Endodermal cell (in vitro differentiated cells): ENCODE data around the gene KLF12. TPM values are rescaled to one million over a fixed set of nuclear protein-coding genes. Genes with fewer than 3 reads are reported as not detected.

Experiments
- DNase-seq: peaks from one replicate; pipeline ENCODE4 v3.0.0-alpha.2; 2017
- H3K27ac ChIP-seq: 2 replicates; pipeline ENCODE4 v1.5.1; 2013; ENCODE audit warnings: mild to moderate bottlenecking, low read depth, low read length, moderate library complexity
- H3K27me3 ChIP-seq: 2 replicates; pipeline ENCODE4 v1.6.1; 2013; ENCODE audit warnings: mild to moderate bottlenecking, low read length, moderate library complexity; ENCODE audit not compliant: insufficient read depth, control insufficient read depth, poor library complexity, severe bottlenecking
- H3K36me3 ChIP-seq: 2 replicates; pipeline ENCODE4 v1.7.0; 2013; ENCODE audit warnings: mild to moderate bottlenecking, low read length, moderate library complexity; ENCODE audit not compliant: control insufficient read depth, insufficient read depth
- H3K4me1 ChIP-seq: one replicate; pipeline ENCODE4 v1.7.0; 2013; ENCODE audit warnings: low read length; ENCODE audit not compliant: control insufficient read depth, insufficient read depth
- H3K4me3 ChIP-seq: 2 replicates; pipeline ENCODE4 v1.5.1; 2013; ENCODE audit warnings: mild to moderate bottlenecking, low read length, moderate library complexity
- H3K9ac ChIP-seq: 2 replicates; pipeline ENCODE4 v1.6.1; 2013; ENCODE audit warnings: mild to moderate bottlenecking, low read length, moderate library complexity; ENCODE audit not compliant: poor library complexity, severe bottlenecking; ENCODE audit errors: extremely low read depth
- H3K9me3 ChIP-seq: 2 replicates; pipeline ENCODE4 v1.6.1; 2013; ENCODE audit warnings: mild to moderate bottlenecking, low read length, moderate library complexity; ENCODE audit not compliant: control insufficient read depth
- H3K27ac Mint-ChIP-seq: 2 replicates; pipeline ENCODE4 v1.8.0; 2020; ENCODE audit warnings: mixed read lengths
- H3K27me3 Mint-ChIP-seq: 2 replicates; pipeline ENCODE4 v1.8.0; 2021; ENCODE audit warnings: mild to moderate bottlenecking, mixed read lengths; ENCODE audit not compliant: insufficient read depth
- H3K36me3 Mint-ChIP-seq: 2 replicates; pipeline ENCODE4 v1.8.0; 2020; ENCODE audit warnings: low read depth, mixed read lengths
- H3K4me1 Mint-ChIP-seq: 2 replicates; pipeline ENCODE4 v1.8.0; 2020; ENCODE audit warnings: mixed read lengths
- H3K4me3 Mint-ChIP-seq: 2 replicates; pipeline ENCODE4 v1.8.0; 2020; ENCODE audit warnings: mild to moderate bottlenecking, moderate library complexity, mixed read lengths
- H3K9me3 Mint-ChIP-seq: 2 replicates; pipeline ENCODE4 v1.8.0; 2020; ENCODE audit warnings: mild to moderate bottlenecking, mixed read lengths
- WGBS, 2 experiments: methylation state at CpG; one replicate each; pipeline versions ENCODE4 v1.1.5 to v1.1.7; 2013; ENCODE audit warnings: missing lambda C conversion rate in 2 of 2, mixed read lengths in 1 of 2; ENCODE audit not compliant: insufficient coverage in 1 of 2, insufficient read length in 1 of 2; 5-methylcytosine and 5-hydroxymethylcytosine counted together
- total RNA-seq, 2 donors: library from RNA; stranded (reverse); fragmentation: NEBNext Ultra II Directional in 1 of 2; extraction: Animal tissue kit (Norgen Biotek cat#: 25700) in 1 of 2; gene quantifications; 2 replicates in 1 of 2; 3 replicates in 1 of 2; pipeline ENCODE4 v1.2.1, GENCODE V29; 2021
- TF ChIP-seq, protein P1 (sequence below): fragments of 200-600 bp; sonication (generic); conservative IDR thresholded peaks from 2 replicates; pipeline ENCODE4 v1.5.0; 2021; ENCODE audit warnings: antibody characterized with exemption, mild to moderate bottlenecking

Gene KLF12
- total RNA-seq, 2 donors from 2014 or later: 14.8 to 17.2 TPM

DNA sequence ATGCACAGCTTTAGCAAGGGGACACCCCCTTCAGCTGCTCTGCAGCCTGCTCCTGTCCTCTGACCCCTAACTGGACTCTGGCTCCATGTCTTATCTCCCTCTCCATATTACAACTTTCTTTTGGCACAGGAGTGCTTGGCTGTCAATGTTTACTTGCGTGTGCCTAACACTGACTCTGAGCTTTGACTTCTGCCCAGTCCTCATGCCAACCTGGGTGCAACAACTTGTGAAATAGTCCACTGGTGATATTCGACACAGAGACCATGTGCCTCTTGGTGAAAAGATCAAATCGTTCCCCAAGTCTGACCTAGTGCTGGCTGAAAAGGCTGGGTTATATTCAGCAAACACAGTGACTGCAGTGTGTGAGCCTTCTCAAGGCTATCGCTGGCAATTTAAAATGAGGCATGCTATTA is 34.1 kb upstream of the KLF12 start:
- TF ChIP-seq, protein P1, sequence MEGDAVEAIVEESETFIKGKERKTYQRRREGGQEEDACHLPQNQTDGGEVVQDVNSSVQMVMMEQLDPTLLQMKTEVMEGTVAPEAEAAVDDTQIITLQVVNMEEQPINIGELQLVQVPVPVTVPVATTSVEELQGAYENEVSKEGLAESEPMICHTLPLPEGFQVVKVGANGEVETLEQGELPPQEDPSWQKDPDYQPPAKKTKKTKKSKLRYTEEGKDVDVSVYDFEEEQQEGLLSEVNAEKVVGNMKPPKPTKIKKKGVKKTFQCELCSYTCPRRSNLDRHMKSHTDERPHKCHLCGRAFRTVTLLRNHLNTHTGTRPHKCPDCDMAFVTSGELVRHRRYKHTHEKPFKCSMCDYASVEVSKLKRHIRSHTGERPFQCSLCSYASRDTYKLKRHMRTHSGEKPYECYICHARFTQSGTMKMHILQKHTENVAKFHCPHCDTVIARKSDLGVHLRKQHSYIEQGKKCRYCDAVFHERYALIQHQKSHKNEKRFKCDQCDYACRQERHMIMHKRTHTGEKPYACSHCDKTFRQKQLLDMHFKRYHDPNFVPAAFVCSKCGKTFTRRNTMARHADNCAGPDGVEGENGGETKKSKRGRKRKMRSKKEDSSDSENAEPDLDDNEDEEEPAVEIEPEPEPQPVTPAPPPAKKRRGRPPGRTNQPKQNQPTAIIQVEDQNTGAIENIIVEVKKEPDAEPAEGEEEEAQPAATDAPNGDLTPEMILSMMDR: no peak
- H3K27ac ChIP-seq: no peak overlapping the region
- no peaks in the 10 kb centered on the region for H3K36me3 Mint-ChIP-seq
- no peaks in the 10 kb centered on the region for H3K9me3 ChIP-seq
- H3K4me3 Mint-ChIP-seq: no peak overlapping the region
- 92 to 94% methylated on average over 4 of the region's 4 CpGs for WGBS, 2 experiments
- no peaks in the 10 kb centered on the region for H3K9me3 Mint-ChIP-seq
- no peaks in the 10 kb centered on the region for H3K27me3 Mint-ChIP-seq
- DNase-seq: no peak
- H3K4me3 ChIP-seq: no peak overlapping the region
- H3K36me3 ChIP-seq: no peaks in the 10 kb centered on the region
- no peak overlapping the region for H3K27ac Mint-ChIP-seq
- H3K4me1 Mint-ChIP-seq: no peaks in the 10 kb centered on the region
- H3K4me1 ChIP-seq: no peaks in the 10 kb centered on the region
- H3K27me3 ChIP-seq: no peaks in the 10 kb centered on the region
- no peak overlapping the region for H3K9ac ChIP-seq

DNA sequence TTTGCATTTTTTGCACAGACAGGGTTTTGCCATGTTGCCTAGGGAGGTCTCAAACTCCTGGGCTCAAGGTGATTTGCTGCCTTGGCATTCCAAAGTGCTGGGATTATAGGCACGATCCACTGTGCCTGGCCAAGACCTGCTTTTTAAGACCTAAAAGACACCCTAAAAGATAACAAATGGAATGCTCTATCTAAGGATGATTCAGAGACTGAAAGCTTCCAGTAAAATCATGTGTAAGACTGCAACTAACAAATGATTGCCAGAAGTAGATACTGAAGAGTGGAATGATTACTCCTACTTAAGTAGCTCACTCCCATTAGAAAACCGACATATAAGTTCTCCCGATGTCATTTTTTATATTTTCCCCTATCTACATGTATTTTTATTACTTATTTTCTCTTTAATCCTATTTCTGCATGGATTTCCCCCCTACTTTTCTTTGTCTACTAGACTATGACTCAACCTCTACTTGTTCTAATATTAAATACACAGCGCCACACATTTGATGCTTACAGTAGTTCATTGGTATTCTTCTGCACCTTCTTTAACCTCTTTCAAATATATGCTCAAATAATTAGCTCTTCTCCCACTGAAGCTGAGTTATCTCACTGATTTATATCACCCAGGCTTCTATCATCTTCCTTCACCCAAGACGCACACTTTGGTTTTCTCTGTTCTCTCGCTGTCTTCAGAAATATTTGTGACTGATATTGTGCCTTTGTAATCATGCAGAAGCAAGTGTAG is 32.2 kb upstream of the KLF12 start:
- no peak overlapping the region for H3K27ac Mint-ChIP-seq
- Histone ChIP-seq H3K27me3 (no peaks in the 10 kb centered on the region), H3K4me1 (no peaks in the 10 kb centered on the region), H3K36me3 (no peaks in the 10 kb centered on the region), H3K9me3 (no peaks in the 10 kb centered on the region), H3K9ac (no peak overlapping the region), H3K4me3 (no peak overlapping the region), H3K27ac (no peak overlapping the region)
- no peak for DNase-seq
- no peaks in the 10 kb centered on the region for H3K27me3 Mint-ChIP-seq
- H3K4me1 Mint-ChIP-seq: no peaks in the 10 kb centered on the region
- no peaks in the 10 kb centered on the region for H3K9me3 Mint-ChIP-seq
- 93 to 100% methylated on average over 5 to 6 of the region's 6 CpGs for WGBS, 2 experiments
- TF ChIP-seq, protein P1: no peak
- no peaks in the 10 kb centered on the region for H3K36me3 Mint-ChIP-seq
- no peak overlapping the region for H3K4me3 Mint-ChIP-seq

DNA sequence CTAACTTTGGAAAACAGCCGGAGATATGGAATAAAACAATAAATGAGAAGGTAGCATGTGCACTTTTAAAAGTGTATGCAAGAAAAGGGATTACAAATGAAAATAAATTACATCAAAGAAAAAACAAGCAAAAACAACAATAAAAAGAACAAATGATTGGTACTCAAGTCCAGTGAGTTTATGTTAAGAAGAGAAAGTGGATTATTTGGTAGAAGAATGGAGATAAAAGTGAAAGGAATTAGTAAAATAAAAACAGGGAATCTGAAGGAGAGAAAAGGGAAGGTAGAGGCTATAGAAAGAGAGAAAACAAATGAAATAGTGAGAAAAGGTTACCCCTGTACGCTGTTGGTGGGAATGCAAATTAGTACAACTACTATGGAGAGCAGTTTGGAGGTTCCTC is 28.6 kb upstream of the KLF12 start:
- Mint-ChIP-seq H3K4me3 (no peak overlapping the region), H3K27me3 (no peaks in the 10 kb centered on the region), H3K9me3 (no peaks in the 10 kb centered on the region), H3K36me3 (no peaks in the 10 kb centered on the region), H3K4me1 (no peaks in the 10 kb centered on the region), H3K27ac (no peak overlapping the region)
- no peaks in the 10 kb centered on the region for H3K36me3 ChIP-seq
- no peak overlapping the region for H3K27ac ChIP-seq
- H3K9ac ChIP-seq: no peak overlapping the region
- DNase-seq: no peak
- no peaks in the 10 kb centered on the region for H3K27me3 ChIP-seq
- no peaks in the 10 kb centered on the region for H3K9me3 ChIP-seq
- H3K4me1 ChIP-seq: no peaks in the 10 kb centered on the region
- TF ChIP-seq, protein P1: no peak
- 86 to 90% methylated on average over 1 to 2 of the region's 2 CpGs for WGBS, 2 experiments
- H3K4me3 ChIP-seq: no peak overlapping the region
